NCI-H345 (cell line): ENCODE results near the gene SURF2.

Experiments
- DNase-seq: peaks from one replicate; lab custom pipeline; 2025; lab: John Stamatoyannopoulos, UW

SURF2 gene

DNA sequence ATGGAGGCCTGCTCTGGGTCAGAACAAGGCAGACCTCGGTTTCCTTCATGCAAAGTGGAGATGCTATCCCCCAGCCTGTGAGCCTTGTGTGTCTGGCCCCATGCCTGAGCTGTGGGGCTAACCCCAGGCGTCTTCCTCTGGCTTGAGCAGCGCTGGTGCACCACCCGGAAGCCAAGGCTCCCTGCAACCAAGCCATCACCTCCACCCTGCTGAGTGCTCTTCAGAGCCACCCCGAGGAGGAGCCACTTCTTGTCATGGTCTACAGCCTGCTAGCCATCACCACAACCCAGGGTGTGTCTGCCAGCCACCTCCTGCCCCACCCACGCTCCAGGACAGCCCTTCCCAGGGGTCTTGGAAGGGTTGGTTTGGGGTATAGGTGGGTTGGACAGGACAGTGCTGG, 45.2 kb downstream of the SURF2 start:
- DNase-seq, result no peak

DNA sequence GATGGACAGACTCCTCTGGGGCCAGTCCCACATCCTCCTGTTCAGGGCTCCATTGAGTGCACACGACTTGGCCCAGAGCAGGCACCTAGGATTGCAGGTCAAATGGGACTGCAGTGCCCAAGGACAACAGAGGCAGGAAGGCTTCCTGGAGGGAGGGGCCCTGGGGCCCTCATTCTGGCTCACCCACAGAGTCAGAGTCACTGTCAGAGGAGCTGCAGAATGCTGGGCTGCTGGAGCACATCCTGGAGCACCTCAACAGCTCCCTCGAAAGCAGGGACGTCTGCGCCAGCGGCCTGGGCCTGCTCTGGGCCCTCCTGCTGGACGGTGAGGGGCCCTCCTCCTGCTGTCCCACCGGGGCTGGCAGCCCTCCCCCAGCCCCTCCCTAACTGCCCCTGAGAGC, 46.3 kb downstream of the SURF2 start:
- no peak for DNase-seq

DNA sequence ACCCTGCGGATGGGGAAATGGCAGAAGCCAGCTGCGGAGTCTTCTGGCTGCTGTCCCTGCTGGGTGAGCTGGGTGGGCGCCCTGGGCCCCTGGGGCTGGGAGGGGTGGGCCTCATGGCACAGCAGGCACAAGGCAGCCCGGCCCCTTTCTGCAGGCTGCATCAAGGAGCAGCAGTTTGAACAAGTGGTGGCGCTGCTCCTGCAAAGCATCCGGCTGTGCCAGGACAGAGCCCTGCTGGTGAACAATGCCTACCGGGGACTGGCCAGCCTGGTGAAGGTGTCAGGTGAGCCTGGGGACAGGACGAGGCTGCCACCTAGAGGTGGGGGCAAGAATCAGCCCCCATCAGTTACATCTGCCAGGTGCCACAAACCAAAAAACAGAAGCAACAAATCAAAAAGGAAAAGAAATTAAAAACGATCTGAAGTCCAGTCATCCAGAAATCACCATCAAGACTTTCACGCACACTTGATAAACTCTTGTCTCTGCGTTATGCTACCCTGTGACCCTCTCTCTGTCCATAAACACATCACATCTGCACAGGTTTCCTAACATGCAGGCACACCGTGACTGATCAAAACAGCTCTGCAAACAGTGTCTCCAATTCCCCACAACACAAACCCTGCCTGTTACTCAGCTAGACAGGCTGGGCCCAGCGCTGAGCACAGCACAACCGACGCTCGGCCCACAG, 47.6 kb downstream of the SURF2 start:
- peak; percentile 33 for DNase-seq

DNA sequence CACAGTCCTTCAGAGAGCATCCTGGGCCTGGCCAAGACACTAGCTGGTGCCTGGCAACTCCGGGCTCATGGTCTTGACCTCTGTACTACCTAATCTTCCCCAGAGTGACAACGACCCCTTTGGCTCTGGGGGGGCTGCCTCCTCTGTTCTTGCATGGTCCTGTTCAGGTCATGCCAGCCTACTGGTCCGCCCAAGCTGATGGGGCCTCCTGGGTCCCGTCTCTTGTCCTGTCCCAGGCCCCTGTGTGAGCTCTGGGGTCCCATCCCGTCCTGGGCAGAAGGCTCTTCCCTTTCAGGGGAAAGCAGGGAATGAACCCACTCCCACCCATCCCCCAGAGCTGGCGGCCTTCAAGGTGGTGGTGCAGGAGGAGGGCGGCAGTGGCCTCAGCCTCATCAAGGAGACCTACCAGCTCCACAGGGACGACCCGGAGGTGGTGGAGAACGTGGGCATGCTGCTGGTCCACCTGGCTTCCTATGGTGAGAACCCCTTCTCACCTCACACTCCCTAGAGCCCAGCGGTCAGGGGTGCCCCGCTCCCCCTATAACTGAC, 48.2 kb downstream of the SURF2 start:
- no peak for DNase-seq

DNA sequence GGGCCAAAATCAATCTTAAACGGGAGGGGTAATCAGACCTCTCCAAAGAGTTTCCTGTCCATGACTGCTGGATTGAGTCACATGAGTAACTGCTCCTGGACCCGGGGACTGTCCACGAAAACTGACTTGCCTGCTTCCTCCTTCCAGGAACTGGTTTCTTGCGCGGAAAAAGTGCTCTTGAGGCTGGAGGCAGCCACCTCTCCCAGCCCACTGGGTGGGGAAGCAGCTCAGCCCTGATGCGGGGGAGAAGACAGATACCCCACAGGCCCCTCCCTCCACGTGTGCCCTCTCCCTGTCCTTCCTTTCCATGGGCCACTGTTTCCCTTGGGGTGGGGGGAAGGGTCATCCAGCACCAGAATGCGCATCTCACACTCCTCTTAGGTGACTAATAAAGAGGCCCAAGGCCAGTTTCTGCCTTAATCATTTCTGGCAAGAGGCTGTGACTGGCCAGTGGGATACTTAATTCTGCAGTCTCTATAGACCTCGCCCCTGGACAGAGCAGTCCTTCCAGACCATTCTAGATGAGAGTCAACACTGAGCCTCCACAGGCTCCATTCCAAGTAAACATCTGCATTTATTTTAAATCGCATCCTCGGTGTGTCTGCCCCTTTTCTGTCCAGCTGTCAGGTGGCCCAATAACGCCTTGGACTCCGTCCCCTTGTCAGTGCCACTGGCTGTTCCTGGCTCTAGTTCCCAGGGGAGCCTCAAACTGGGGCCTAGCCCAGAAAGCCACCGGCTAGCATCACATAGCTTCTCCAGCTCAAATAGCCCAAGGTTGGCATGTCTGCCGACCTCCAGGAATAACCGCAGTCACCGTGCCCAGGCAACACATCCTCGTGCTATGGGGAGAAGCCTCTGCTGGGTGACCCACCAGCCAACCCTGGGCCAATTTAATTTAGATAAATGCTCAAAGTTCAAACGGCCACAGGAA, 49.4 kb downstream of the SURF2 start:
- DNase-seq, result no peak

DNA sequence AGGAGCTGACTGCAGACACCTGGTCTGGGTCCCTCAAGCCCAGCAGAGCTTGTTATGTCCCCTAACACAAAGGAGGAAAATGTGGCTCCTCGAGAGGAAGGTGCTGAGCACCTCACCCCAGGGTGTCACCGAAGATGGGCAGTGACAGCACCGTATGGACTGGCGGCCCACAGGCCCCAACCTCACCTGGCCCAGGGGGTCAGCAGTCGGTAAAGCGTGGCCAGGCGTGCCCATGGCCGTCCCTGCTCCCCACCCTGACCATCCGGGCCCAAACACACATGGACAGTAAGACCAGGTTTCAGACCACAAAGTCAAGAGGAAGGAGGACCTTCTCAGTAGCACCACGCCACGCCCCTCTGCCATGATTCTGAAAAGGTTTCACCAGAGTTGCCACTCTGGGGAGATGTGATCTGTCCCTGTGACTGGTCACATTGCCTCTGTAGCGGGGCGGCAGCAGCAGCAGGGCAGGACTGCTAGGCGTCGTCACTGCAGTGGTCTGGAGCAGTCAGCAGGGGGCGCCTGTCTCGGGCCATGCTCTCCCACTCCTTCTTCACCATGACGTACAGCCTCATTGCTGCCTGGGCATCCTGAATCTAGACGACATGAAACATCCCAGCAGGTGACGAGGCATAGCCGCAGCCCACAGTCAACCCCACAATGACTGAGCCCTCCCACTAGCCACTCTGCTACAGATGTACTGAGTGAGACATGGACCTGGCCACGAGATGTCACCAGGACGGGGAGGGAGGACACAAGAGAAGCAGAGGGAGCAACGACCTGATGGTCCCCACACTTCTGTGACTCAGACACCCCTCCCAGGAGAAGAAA, 50.3 kb downstream of the SURF2 start:
- DNase-seq, result peak; percentile 53

DNA sequence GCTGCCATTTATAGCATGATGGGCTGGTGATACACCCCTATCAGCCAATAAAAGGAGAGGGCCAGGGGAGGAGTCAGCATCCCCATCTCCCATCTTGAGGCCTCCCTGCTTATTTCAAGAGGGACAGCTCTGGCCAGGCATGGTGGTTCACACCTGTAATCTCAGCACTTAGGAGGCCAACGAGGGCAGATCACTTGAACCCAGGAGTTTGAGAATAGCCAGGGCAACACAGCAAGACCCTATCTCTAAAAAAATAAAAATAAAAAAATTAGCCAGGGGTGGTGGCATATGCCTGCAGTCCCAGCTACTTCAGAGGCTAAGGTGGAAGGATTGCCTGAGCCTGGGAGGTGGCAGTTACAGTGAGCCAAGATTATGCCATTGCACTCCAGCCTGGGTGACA, 51.7 kb downstream of the SURF2 start:
- no peak for DNase-seq
